Measurements from ENCODE around the gene PSMD13.

PSMD13 gene

GRCh38 chr11:223884-224283 lies 12.9 kb upstream of the PSMD13 start:
- H3K4me1 ChIP-seq (ENCODE audit: control insufficient read depth in 2 of 2, insufficient read depth in 1 of 2, low read depth in 1 of 2, low read length in 2 of 2): no peaks in the 10 kb centered on the region
- no peak overlapping the region for H2BK15ac ChIP-seq (ENCODE audit: low read length)
- H3K4ac ChIP-seq (ENCODE audit: low read length): no peak overlapping the region
- H4K91ac ChIP-seq (ENCODE audit: low read depth, low read length, poor library complexity): no peak overlapping the region
- H3K27me3 ChIP-seq (ENCODE audit: control insufficient read depth in 3 of 3, insufficient read depth in 3 of 3, low read depth in 1 of 3, low read length in 3 of 3): no peaks in the 10 kb centered on the region
- H3K4me3 ChIP-seq (ENCODE audit: low read length in 2 of 2): no peak overlapping the region
- H2BK5ac ChIP-seq (ENCODE audit: low read length): no peak overlapping the region
- H2BK120ac ChIP-seq (ENCODE audit: low read depth, low read length): no peak overlapping the region
- no peak overlapping the region for H3K4me2 ChIP-seq (ENCODE audit: insufficient read depth, low read length, poor library complexity, severe bottlenecking)
- no peak overlapping the region for H3K27ac ChIP-seq (replicated peaks; ENCODE audit: low read length)
- H3K9ac ChIP-seq (ENCODE audit: low read depth, low read length, poor library complexity): no peak overlapping the region
- H3K14ac ChIP-seq (ENCODE audit: low read length): no peak overlapping the region
- no CpG with 5 or more reads among the region's 9 CpGs for WGBS, 2 donors (ENCODE audit: extremely low coverage in 2 of 2, insufficient read length in 2 of 2, insufficient replicate concordance in 1 of 2)
- peaks cover 0 to 2% of the 10 kb centered on the region in 2 donors for H3K9me3 ChIP-seq (replicated peaks in 1 of 2; ENCODE audit: control insufficient read depth in 2 of 2, insufficient read depth in 1 of 2, low read depth in 1 of 2, low read length in 2 of 2)
- peaks cover 10 to 37% of the 10 kb centered on the region in 2 donors for H3K36me3 ChIP-seq (replicated peaks in 1 of 2; ENCODE audit: control insufficient read depth in 2 of 2, insufficient read depth in 2 of 2, low read length in 2 of 2)
- H2AFZ ChIP-seq (ENCODE audit: low read length): no peak overlapping the region
- no peak for DNase-seq (ENCODE audit: low spot score)
- H2BK12ac ChIP-seq (ENCODE audit: low read length): no peak overlapping the region
- H3K18ac ChIP-seq (ENCODE audit: low read length): no peak overlapping the region
- peaks cover 7% of the 10 kb centered on the region for H3K79me1 ChIP-seq (ENCODE audit: low read depth, low read length)
- H3K23ac ChIP-seq (ENCODE audit: low read depth, low read length, poor library complexity): no peak overlapping the region
- no peak overlapping the region for H2AK5ac ChIP-seq (ENCODE audit: low read depth, low read length)
- no peak overlapping the region for H4K8ac ChIP-seq (ENCODE audit: low read depth, low read length)

DNA sequence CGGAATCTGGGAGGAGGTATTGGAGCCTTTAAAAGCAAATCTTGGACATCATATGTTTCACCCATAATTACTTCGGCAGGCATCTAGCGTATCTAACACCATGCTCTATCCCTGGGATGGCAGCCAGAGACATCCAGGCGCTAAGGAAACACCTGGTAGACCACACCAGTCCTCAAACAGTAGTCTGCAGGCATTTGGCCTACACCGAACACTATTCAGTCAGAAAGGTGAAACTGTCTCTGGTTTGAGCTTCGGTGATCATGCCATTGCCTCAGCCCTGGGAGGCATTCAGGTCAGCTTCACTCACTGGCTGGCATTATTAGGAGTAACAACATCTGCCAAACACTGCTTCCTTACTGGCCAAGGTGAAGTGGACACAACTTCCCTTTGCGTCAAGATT lies 12.4 kb upstream of the PSMD13 start:
- Histone ChIP-seq H3K18ac (ENCODE audit: low read length) (no peak overlapping the region), H2BK5ac (ENCODE audit: low read length) (no peak overlapping the region), H2AK5ac (ENCODE audit: low read depth, low read length) (no peak overlapping the region), H4K8ac (ENCODE audit: low read depth, low read length) (no peak overlapping the region), H3K23ac (ENCODE audit: low read depth, low read length, poor library complexity) (no peak overlapping the region), H2BK15ac (ENCODE audit: low read length) (no peak overlapping the region), H4K91ac (ENCODE audit: low read depth, low read length, poor library complexity) (no peak overlapping the region), H3K9me3 (replicated peaks in 1 of 2; ENCODE audit: control insufficient read depth in 2 of 2, insufficient read depth in 1 of 2, low read depth in 1 of 2, low read length in 2 of 2) (peaks cover 0 to 2% of the 10 kb centered on the region in 2 donors), H3K79me1 (ENCODE audit: low read depth, low read length) (peaks cover 8% of the 10 kb centered on the region), H3K27ac (replicated peaks; ENCODE audit: low read length) (no peak overlapping the region), H3K36me3 (replicated peaks in 1 of 2; ENCODE audit: control insufficient read depth in 2 of 2, insufficient read depth in 2 of 2, low read length in 2 of 2) (peaks cover 7 to 35% of the 10 kb centered on the region in 2 donors), H3K4me2 (ENCODE audit: insufficient read depth, low read length, poor library complexity, severe bottlenecking) (no peak overlapping the region), H3K4me1 (ENCODE audit: control insufficient read depth in 2 of 2, insufficient read depth in 1 of 2, low read depth in 1 of 2, low read length in 2 of 2) (no peaks in the 10 kb centered on the region), H2BK120ac (ENCODE audit: low read depth, low read length) (no peak overlapping the region), H3K27me3 (ENCODE audit: control insufficient read depth in 3 of 3, insufficient read depth in 3 of 3, low read depth in 1 of 3, low read length in 3 of 3) (no peaks in the 10 kb centered on the region), H3K4ac (ENCODE audit: low read length) (no peak overlapping the region), H2BK12ac (ENCODE audit: low read length) (no peak overlapping the region), H3K9ac (ENCODE audit: low read depth, low read length, poor library complexity) (no peak overlapping the region), H3K14ac (ENCODE audit: low read length) (no peak overlapping the region), H2AFZ (ENCODE audit: low read length) (no peak overlapping the region), H3K4me3 (ENCODE audit: low read length in 2 of 2) (no peak overlapping the region)
- WGBS, 2 donors (ENCODE audit: extremely low coverage in 2 of 2, insufficient read length in 2 of 2, insufficient replicate concordance in 1 of 2): no CpG with 5 or more reads among the region's 7 CpGs
- DNase-seq (ENCODE audit: low spot score): no peak

DNA sequence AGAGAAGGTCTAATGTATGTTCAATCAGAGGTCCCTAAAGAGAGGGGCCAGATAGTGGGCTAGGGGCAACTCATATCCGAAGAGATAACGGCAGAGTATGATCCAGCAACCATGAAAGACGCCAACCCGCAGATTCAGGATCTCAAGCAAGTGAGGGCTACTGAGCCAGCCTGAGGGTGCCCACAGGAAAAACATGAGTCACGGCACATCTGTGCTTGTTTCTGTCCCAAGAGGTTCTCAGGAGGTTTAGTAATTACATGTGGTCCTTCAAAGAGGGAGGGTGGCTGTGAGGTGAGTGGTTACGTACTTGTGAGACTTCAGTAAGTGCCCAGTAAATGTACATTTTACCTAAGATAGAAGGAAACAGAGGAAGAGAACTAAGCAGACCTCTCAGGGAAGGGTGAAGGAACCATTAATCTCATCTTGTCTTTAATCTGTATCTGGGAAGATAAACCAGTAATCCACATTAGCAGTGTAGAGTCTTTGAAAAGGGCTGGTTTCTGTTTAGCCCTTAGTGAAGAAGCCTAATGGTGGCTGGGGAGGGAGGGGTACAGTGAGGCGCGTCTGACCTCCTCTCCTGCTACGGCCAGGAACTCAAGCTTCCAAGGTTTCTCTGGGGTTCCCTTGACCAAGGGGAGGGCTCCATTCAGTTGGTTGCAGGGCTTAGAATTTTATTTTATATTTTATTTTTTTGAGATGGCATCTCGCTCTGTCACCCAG lies 10.9 kb upstream of the PSMD13 start:
- Histone ChIP-seq H3K4ac (ENCODE audit: low read length) (no peak overlapping the region), H3K36me3 (replicated peaks in 1 of 2; ENCODE audit: control insufficient read depth in 2 of 2, insufficient read depth in 2 of 2, low read length in 2 of 2) (peaks cover 7 to 43% of the 10 kb centered on the region in 2 donors), H2AFZ (ENCODE audit: low read length) (no peak overlapping the region), H4K8ac (ENCODE audit: low read depth, low read length) (no peak overlapping the region), H3K23ac (ENCODE audit: low read depth, low read length, poor library complexity) (no peak overlapping the region), H3K18ac (ENCODE audit: low read length) (no peak overlapping the region), H3K14ac (ENCODE audit: low read length) (no peak overlapping the region), H2BK12ac (ENCODE audit: low read length) (no peak overlapping the region), H2BK120ac (ENCODE audit: low read depth, low read length) (no peak overlapping the region), H3K4me3 (ENCODE audit: low read length in 2 of 2) (no peak overlapping the region), H3K9ac (ENCODE audit: low read depth, low read length, poor library complexity) (no peak overlapping the region), H3K4me1 (ENCODE audit: control insufficient read depth in 2 of 2, insufficient read depth in 1 of 2, low read depth in 1 of 2, low read length in 2 of 2) (no peaks in the 10 kb centered on the region), H3K27ac (replicated peaks; ENCODE audit: low read length) (no peak overlapping the region), H4K91ac (ENCODE audit: low read depth, low read length, poor library complexity) (no peak overlapping the region), H3K79me1 (ENCODE audit: low read depth, low read length) (peaks cover 8% of the 10 kb centered on the region), H3K9me3 (replicated peaks in 1 of 2; ENCODE audit: control insufficient read depth in 2 of 2, insufficient read depth in 1 of 2, low read depth in 1 of 2, low read length in 2 of 2) (peaks cover 0 to 2% of the 10 kb centered on the region in 2 donors), H3K4me2 (ENCODE audit: insufficient read depth, low read length, poor library complexity, severe bottlenecking) (no peak overlapping the region), H2BK15ac (ENCODE audit: low read length) (no peak overlapping the region), H2AK5ac (ENCODE audit: low read depth, low read length) (no peak overlapping the region), H3K27me3 (ENCODE audit: control insufficient read depth in 3 of 3, insufficient read depth in 3 of 3, low read depth in 1 of 3, low read length in 3 of 3) (no peaks in the 10 kb centered on the region), H2BK5ac (ENCODE audit: low read length) (no peak overlapping the region)
- no CpG with 5 or more reads among the region's 10 CpGs for WGBS, 2 donors (ENCODE audit: extremely low coverage in 2 of 2, insufficient read length in 2 of 2, insufficient replicate concordance in 1 of 2)
- no peak for DNase-seq (ENCODE audit: low spot score)

DNA sequence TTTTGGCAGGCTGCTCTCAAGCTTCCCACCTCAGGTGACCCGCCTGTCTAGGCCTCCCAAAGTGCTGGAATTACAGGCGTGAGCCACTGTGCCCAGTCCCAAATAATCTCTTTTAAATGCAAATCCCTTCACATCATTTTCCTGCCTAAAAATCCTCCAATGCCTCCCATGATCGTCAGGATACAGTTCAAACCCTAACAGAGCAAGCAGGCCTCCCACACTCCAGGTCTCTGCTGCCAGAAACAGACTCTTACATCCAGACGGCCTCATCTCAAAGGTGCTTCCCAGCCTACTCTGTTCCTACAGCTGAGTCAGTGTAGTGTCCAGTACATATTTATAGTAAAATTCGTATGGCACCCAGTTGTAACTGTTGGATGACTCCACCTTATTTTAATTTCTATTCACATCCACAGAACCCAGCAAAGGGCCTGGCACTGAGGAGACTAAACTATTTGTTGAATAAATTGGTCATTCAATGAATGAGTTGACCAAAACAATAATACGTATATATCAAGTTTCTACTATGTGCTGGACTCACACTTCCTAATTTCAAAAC lies 8.9 kb upstream of the PSMD13 start:
- Histone ChIP-seq H3K18ac (ENCODE audit: low read length) (no peak overlapping the region), H3K23ac (ENCODE audit: low read depth, low read length, poor library complexity) (no peak overlapping the region), H3K9ac (ENCODE audit: low read depth, low read length, poor library complexity) (no peak overlapping the region), H3K4ac (ENCODE audit: low read length) (no peak overlapping the region), H2BK12ac (ENCODE audit: low read length) (no peak overlapping the region), H4K8ac (ENCODE audit: low read depth, low read length) (no peak overlapping the region), H3K27me3 (ENCODE audit: control insufficient read depth in 3 of 3, insufficient read depth in 3 of 3, low read depth in 1 of 3, low read length in 3 of 3) (no peaks in the 10 kb centered on the region), H3K4me1 (ENCODE audit: control insufficient read depth in 2 of 2, insufficient read depth in 1 of 2, low read depth in 1 of 2, low read length in 2 of 2) (no peaks in the 10 kb centered on the region), H2BK15ac (ENCODE audit: low read length) (no peak overlapping the region), H4K91ac (ENCODE audit: low read depth, low read length, poor library complexity) (no peak overlapping the region), H3K14ac (ENCODE audit: low read length) (no peak overlapping the region), H2BK120ac (ENCODE audit: low read depth, low read length) (no peak overlapping the region), H2AFZ (ENCODE audit: low read length) (no peak overlapping the region), H2AK5ac (ENCODE audit: low read depth, low read length) (no peak overlapping the region), H3K4me3 (ENCODE audit: low read length in 2 of 2) (no peak overlapping the region), H2BK5ac (ENCODE audit: low read length) (no peak overlapping the region), H3K36me3 (replicated peaks in 1 of 2; ENCODE audit: control insufficient read depth in 2 of 2, insufficient read depth in 2 of 2, low read length in 2 of 2) (peaks cover 1 to 38% of the 10 kb centered on the region in 2 donors), H3K9me3 (replicated peaks in 1 of 2; ENCODE audit: control insufficient read depth in 2 of 2, insufficient read depth in 1 of 2, low read depth in 1 of 2, low read length in 2 of 2) (no peaks in the 10 kb centered on the region), H3K79me1 (ENCODE audit: low read depth, low read length) (peaks cover 7% of the 10 kb centered on the region), H3K27ac (replicated peaks; ENCODE audit: low read length) (no peak overlapping the region), H3K4me2 (ENCODE audit: insufficient read depth, low read length, poor library complexity, severe bottlenecking) (no peak overlapping the region)
- WGBS, 2 donors (ENCODE audit: extremely low coverage in 2 of 2, insufficient read length in 2 of 2, insufficient replicate concordance in 1 of 2): no CpG with 5 or more reads among the region's 6 CpGs
- DNase-seq (ENCODE audit: low spot score): no peak
